PC-3 (cell line): ENCODE measurements around the gene BLNK. TPM values are rescaled to one million over a fixed set of nuclear protein-coding genes. Genes with fewer than 3 reads are reported as not detected.

Source experiments
- ATAC-seq: fragments of 200-7000 bp; cut with Tn5 transposase; 2 replicates; pipeline ENCODE4 v1.9.1; 2020; ENCODE audit warnings: mild to moderate bottlenecking, moderate library complexity
- BruUV-seq: library from RNA; stranded (reverse); fragments of 400-500 nt; replicated peaks from 2 replicates; lab custom pipeline; 2021; lab: Mats Ljungman, UMichigan
- CTCF ChIA-PET: fragments of 300-600 bp; sonication (Branson Sonifier 250); formaldehyde crosslinking; loops from one replicate; lab custom pipeline; 2022; ENCODE audit warnings: antibody characterized with exemption; lab: Charles Lee
- POLR2A ChIA-PET: fragments of 300-600 bp; sonication (Branson Sonifier 250); formaldehyde crosslinking; loops from one replicate; lab custom pipeline; 2022; ENCODE audit warnings: antibody characterized with exemption; ENCODE audit not compliant: unreplicated experiment; lab: Charles Lee
- DNase-seq: peaks from one replicate; pipeline ENCODE4 v3.0.0-alpha.2; 2015
- H2AFZ ChIP-seq: fragments of 300-600 bp; sonication (generic); 2 replicates; pipeline ENCODE4 v1.6.0; 2016; ENCODE audit warnings: antibody characterized with exemption, low read length
- H3F3A ChIP-seq: fragments of 300-600 bp; sonication (generic); one replicate; pipeline ENCODE4 v1.6.0; 2017; ENCODE audit warnings: antibody characterized with exemption, low read length, control low read depth, mild to moderate bottlenecking; ENCODE audit not compliant: unreplicated experiment
- H3K27ac ChIP-seq: fragments of 300-600 bp; sonication (generic); 2 replicates; pipeline ENCODE4 v1.5.1; 2016; ENCODE audit warnings: mild to moderate bottlenecking, low read length
- H3K27me3 ChIP-seq: fragments of 300-600 bp; sonication (generic); 2 replicates; pipeline ENCODE4 v1.6.1; 2016; ENCODE audit warnings: low read length, mixed read lengths
- H3K36me3 ChIP-seq: fragments of 300-600 bp; sonication (generic); 2 replicates; pipeline ENCODE4 v1.6.1; 2016; ENCODE audit warnings: low read depth, mixed run types, low read length, mixed read lengths
- H3K4me1 ChIP-seq: fragments of 300-600 bp; sonication (generic); 2 replicates; pipeline ENCODE4 v1.5.1; 2016; ENCODE audit warnings: low read length; ENCODE audit not compliant: insufficient read depth
- H3K4me2 ChIP-seq: fragments of 300-600 bp; sonication (generic); 2 replicates; pipeline ENCODE4 v1.6.0; 2016; ENCODE audit warnings: low read length
- H3K4me3 ChIP-seq: fragments of 300-600 bp; sonication (generic); 2 replicates; pipeline ENCODE4 v1.5.1; 2016; ENCODE audit warnings: mild to moderate bottlenecking, low read length, mixed read lengths
- H3K79me2 ChIP-seq: fragments of 300-600 bp; sonication (generic); 2 replicates; pipeline ENCODE4 v1.6.1; 2017; ENCODE audit warnings: low read length, mixed read lengths
- H3K9ac ChIP-seq: fragments of 300-600 bp; sonication (generic); 2 replicates; pipeline ENCODE4 v1.6.0; 2016; ENCODE audit warnings: mild to moderate bottlenecking, low read length
- H3K9me2 ChIP-seq: fragments of 300-600 bp; sonication (generic); replicated peaks from 2 replicates; pipeline ENCODE4 v1.6.1; 2016; ENCODE audit warnings: mixed run types, low read length, mixed read lengths
- H3K9me3 ChIP-seq: fragments of 300-600 bp; sonication (generic); 2 replicates; pipeline ENCODE4 v1.6.1; 2016; ENCODE audit warnings: low read length, mixed read lengths
- H4K20me1 ChIP-seq: fragments of 300-600 bp; sonication (generic); 2 replicates; pipeline ENCODE4 v1.6.1; 2016; ENCODE audit warnings: low read length, mixed read lengths
- EZH2 ChIP-seq: fragments of 300-600 bp; sonication (generic); IDR thresholded peaks from one replicate; pipeline ENCODE4 v1.6.1; 2017; ENCODE audit warnings: antibody characterized with exemption, mild to moderate bottlenecking, low read length; ENCODE audit not compliant: unreplicated experiment
- EZH2phosphoT487 ChIP-seq: fragments of 300-600 bp; sonication (generic); IDR thresholded peaks from 2 replicates; pipeline ENCODE4 v1.6.1; 2018; ENCODE audit warnings: mild to moderate bottlenecking, antibody characterized with exemption, low read length, borderline replicate concordance
- intact Hi-C: fragments of 100-400 bp; cut with micrococcal nuclease; formaldehyde crosslinking; loops from 2 replicates; pipeline ENCODE4 v1.9.0; 2023
- total RNA-seq: library from RNA; depleted of rRNA; stranded (reverse); fragments of >200 nt; gene quantifications from 2 replicates; pipeline ENCODE4 v1.2.3, GENCODE V29; 2014
- TF ChIP-seq, protein P1 (sequence below): fragments of 300-600 bp; sonication (generic); conservative IDR thresholded peaks from 2 replicates; pipeline ENCODE4 v1.5.1; 2017; ENCODE audit warnings: antibody characterized with exemption, low read depth, mild to moderate bottlenecking, low read length

Gene BLNK
- total RNA-seq, 1 experiment from 2014 or later: not detected

DNA sequence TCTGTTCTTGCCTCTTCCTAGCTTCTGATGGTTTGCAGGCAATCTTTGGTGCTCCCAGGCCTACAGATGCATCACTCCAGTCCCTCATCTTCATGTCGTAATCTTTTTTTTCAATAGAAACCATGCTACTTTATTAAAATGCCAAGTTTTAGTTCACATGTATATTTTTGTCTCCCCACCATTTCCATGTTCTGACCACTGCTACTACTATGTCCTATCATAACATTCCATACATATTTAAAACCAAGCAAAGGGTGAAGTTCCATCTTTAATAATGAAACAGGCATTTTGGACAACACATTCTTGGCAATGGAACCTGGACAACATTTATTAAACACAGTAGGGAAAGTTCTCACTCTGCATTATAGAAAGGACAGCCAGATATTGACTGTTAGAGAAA, 82.5 kb downstream of the BLNK start:
- H3K27me3 ChIP-seq: peaks cover 10% of the 10 kb centered on the region
- intact Hi-C loops: no loop called here
- ChIA-PET CTCF (no interaction called here), POLR2A (no interaction called here)
- BruUV-seq: no TSS peak
- DNase-seq: no peak
- H2AFZ ChIP-seq: no peak overlapping the region
- no peak overlapping the region for H3K4me3 ChIP-seq
- no peak for TF ChIP-seq EZH2phosphoT487
- TF ChIP-seq, protein P1, sequence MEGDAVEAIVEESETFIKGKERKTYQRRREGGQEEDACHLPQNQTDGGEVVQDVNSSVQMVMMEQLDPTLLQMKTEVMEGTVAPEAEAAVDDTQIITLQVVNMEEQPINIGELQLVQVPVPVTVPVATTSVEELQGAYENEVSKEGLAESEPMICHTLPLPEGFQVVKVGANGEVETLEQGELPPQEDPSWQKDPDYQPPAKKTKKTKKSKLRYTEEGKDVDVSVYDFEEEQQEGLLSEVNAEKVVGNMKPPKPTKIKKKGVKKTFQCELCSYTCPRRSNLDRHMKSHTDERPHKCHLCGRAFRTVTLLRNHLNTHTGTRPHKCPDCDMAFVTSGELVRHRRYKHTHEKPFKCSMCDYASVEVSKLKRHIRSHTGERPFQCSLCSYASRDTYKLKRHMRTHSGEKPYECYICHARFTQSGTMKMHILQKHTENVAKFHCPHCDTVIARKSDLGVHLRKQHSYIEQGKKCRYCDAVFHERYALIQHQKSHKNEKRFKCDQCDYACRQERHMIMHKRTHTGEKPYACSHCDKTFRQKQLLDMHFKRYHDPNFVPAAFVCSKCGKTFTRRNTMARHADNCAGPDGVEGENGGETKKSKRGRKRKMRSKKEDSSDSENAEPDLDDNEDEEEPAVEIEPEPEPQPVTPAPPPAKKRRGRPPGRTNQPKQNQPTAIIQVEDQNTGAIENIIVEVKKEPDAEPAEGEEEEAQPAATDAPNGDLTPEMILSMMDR: no peak
- no peak for TF ChIP-seq EZH2
- no peaks in the 10 kb centered on the region for H3K79me2 ChIP-seq
- no peaks in the 10 kb centered on the region for H3K36me3 ChIP-seq
- no peaks in the 10 kb centered on the region for H3F3A ChIP-seq
- no peak overlapping the region for H3K27ac ChIP-seq
- H3K9me3 ChIP-seq: no peaks in the 10 kb centered on the region
- ATAC-seq: no peak
- no peaks in the 10 kb centered on the region for H4K20me1 ChIP-seq
- H3K4me2 ChIP-seq: no peak overlapping the region
- no peak overlapping the region for H3K9ac ChIP-seq
- H3K4me1 ChIP-seq: no peaks in the 10 kb centered on the region
- no peaks in the 10 kb centered on the region for H3K9me2 ChIP-seq

DNA sequence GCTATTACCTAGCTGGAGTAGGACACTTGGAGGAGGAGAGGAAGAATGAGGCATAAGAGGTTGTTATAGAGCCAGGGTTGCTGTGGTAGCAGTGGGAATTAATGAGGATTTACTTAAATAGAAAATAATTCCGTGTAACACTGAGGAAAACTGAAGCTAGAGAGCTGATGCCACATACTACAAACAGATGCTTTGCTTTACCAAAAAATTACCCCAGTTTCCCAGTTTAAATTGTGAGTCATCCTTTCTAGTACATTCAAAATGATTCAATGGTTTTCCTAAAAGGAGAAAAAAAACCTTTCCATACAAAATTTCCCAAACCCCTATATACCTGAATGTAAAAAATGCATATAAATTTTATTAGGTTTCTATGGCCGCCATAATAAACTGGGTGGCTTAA, 82.9 kb downstream of the BLNK start:
- CTCF ChIA-PET: no interaction called here
- Histone ChIP-seq H3K36me3 (no peaks in the 10 kb centered on the region), H3K4me1 (no peaks in the 10 kb centered on the region), H3K4me2 (no peak overlapping the region), H3K27me3 (peaks cover 5% of the 10 kb centered on the region), H3K9me2 (no peaks in the 10 kb centered on the region), H3K9me3 (no peaks in the 10 kb centered on the region), H3K9ac (no peak overlapping the region), H4K20me1 (no peaks in the 10 kb centered on the region), H3F3A (no peaks in the 10 kb centered on the region), H2AFZ (no peak overlapping the region), H3K27ac (no peak overlapping the region), H3K79me2 (no peaks in the 10 kb centered on the region), H3K4me3 (no peak overlapping the region)
- intact Hi-C loops: no loop called here
- TF ChIP-seq, protein P1: no peak
- TF ChIP-seq EZH2: no peak
- no peak for TF ChIP-seq EZH2phosphoT487
- DNase-seq (no peak), ATAC-seq (no peak)
- BruUV-seq: no TSS peak
- POLR2A ChIA-PET: no interaction called here

DNA sequence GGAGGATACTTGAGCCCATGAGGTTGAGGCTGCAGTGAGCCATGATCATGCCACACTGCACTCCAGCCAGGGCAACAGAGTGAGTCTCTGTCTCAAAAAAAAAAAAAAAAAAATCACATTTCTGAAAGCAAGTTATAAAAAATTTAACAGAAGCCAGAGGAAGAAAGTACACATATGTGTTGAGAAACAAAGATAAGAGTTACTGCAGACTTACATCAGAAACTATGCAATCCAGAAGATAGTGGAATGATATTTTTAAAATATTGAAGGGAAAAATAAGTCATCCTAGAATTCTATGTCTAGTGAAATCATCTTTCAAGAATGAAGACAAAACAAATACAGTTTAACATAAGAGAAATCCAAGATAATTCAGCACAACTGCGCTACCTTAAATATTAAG, 94.4 kb downstream of the BLNK start:
- BruUV-seq: no TSS peak
- no peaks in the 10 kb centered on the region for H3K36me3 ChIP-seq
- POLR2A ChIA-PET: no interaction called here

More for the DNA sequence above, 94.4 kb downstream of the BLNK start:
- Histone ChIP-seq H3K79me2 (no peaks in the 10 kb centered on the region), H3K4me2 (no peak overlapping the region), H3F3A (no peaks in the 10 kb centered on the region), H3K27ac (no peak overlapping the region), H2AFZ (no peak overlapping the region), H3K27me3 (no peaks in the 10 kb centered on the region), H3K4me1 (no peaks in the 10 kb centered on the region), H3K4me3 (no peak overlapping the region), H3K9ac (no peak overlapping the region), H3K9me2 (no peaks in the 10 kb centered on the region), H3K9me3 (no peaks in the 10 kb centered on the region), H4K20me1 (no peaks in the 10 kb centered on the region)
- intact Hi-C loops: no loop called here
- CTCF ChIA-PET: no interaction called here
- no peak for ATAC-seq
- DNase-seq: no peak
- TF ChIP-seq, protein P1: no peak
- TF ChIP-seq EZH2 (no peak), EZH2phosphoT487 (no peak)
